Right lobe of liver (tissue), 4 donors: ENCODE data around the gene F13A1.

Experiments
- POLR2A ChIP-seq: fragments of 450-650 bp; IDR thresholded peaks from one replicate; pipeline ENCODE4 v1.6.1; 2017; ENCODE audit warnings: antibody characterized with exemption, mild to moderate bottlenecking
- TF ChIP-seq, protein P1 (sequence below), 4 donors: fragments of 200-600 bp in 3 of 4; fragments of 450-650 bp in 1 of 4; IDR thresholded peaks; one replicate each; pipeline versions ENCODE4 v1.5.1 to v1.8.0; 2016 to 2022; ENCODE audit warnings: antibody characterized with exemption in 4 of 4, mild to moderate bottlenecking in 2 of 4
- donor health status: DM: no; HTN: no; CAD: no.
- donor health status: DM: no; HTN: no; CAD: no.
- donor health status: DM: no; HTN: yes; CAD: no.

DNA sequence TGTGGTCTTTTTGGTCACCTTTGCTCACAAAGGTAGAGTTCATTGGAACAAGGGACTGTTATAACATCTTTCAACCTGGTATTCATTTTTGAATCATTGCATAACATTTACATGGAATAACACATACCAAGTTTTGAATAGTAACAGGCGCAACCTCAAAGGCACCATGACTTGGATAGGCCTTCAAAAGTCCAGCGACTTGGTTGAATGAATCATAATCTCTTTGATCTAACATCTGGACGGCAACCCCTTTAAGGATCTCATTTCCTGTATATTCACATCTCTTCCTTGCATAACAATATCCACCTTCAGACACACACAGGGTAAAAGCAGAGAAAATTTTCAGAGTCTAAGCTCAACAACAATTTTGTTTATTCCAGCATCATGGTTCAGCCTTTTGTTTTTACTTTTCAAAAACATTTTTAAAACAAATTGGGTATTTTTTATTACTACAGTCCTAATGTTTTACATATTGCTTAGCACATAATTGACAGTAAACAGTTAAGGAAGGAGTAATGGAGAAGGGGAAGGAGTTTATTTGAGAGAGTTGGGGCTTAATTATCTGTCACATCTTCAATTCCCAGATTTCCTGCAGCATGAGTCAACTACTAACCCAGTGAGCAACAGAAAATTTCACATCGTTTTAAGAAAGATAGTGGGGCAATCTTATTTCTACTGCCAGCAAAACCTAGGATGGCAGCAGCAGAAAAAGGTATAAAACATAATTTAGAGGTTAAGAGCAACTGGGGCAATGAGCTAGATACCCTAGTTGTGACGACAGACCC, 41.8 kb upstream of the F13A1 start:
- TF ChIP-seq, protein P1, sequence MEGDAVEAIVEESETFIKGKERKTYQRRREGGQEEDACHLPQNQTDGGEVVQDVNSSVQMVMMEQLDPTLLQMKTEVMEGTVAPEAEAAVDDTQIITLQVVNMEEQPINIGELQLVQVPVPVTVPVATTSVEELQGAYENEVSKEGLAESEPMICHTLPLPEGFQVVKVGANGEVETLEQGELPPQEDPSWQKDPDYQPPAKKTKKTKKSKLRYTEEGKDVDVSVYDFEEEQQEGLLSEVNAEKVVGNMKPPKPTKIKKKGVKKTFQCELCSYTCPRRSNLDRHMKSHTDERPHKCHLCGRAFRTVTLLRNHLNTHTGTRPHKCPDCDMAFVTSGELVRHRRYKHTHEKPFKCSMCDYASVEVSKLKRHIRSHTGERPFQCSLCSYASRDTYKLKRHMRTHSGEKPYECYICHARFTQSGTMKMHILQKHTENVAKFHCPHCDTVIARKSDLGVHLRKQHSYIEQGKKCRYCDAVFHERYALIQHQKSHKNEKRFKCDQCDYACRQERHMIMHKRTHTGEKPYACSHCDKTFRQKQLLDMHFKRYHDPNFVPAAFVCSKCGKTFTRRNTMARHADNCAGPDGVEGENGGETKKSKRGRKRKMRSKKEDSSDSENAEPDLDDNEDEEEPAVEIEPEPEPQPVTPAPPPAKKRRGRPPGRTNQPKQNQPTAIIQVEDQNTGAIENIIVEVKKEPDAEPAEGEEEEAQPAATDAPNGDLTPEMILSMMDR (IDR thresholded peaks at IDR 0.05) = no peak
- no peak for TF ChIP-seq POLR2A
